ENCODE results near the gene SHKBP1. TPM values are rescaled to one million over a fixed set of nuclear protein-coding genes. Genes with fewer than 3 reads are reported as not detected.
A peak's percentile ranks its signal among the peaks of the same experiment; 100 is the strongest.

The SHKBP1 gene
- total and polyA plus RNA-seq, 2 of the 13 experiments (the other 11 are each of a cell fraction or from before 2014, with no cell fraction given), result 16.2 to 17.4 TPM

- TF ChIP-seq ZNF749 (CRISPR knock-in tag; IDR thresholded peaks at IDR 0.05; ENCODE audit: borderline replicate concordance), result 0 out of 2 replicates have a peak, but pooled peaks have one; percentile 19
- TF ChIP-seq, protein P1, sequence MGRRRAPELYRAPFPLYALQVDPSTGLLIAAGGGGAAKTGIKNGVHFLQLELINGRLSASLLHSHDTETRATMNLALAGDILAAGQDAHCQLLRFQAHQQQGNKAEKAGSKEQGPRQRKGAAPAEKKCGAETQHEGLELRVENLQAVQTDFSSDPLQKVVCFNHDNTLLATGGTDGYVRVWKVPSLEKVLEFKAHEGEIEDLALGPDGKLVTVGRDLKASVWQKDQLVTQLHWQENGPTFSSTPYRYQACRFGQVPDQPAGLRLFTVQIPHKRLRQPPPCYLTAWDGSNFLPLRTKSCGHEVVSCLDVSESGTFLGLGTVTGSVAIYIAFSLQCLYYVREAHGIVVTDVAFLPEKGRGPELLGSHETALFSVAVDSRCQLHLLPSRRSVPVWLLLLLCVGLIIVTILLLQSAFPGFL (CRISPR knock-in tag; IDR thresholded peaks at IDR 0.05), result no peak
- TF ChIP-seq ZNF335 (CRISPR knock-in tag; IDR thresholded peaks at IDR 0.05), result no peak
- no peak for TF ChIP-seq RFX5 (IDR thresholded peaks at IDR 0.05; ENCODE audit: low read depth, low read length)
- no peak for TF ChIP-seq FOXP4 (CRISPR knock-in tag; IDR thresholded peaks at IDR 0.05)
- no peak for TF ChIP-seq WIZ (CRISPR knock-in tag; IDR thresholded peaks at IDR 0.05)
- TF ChIP-seq, protein P2, sequence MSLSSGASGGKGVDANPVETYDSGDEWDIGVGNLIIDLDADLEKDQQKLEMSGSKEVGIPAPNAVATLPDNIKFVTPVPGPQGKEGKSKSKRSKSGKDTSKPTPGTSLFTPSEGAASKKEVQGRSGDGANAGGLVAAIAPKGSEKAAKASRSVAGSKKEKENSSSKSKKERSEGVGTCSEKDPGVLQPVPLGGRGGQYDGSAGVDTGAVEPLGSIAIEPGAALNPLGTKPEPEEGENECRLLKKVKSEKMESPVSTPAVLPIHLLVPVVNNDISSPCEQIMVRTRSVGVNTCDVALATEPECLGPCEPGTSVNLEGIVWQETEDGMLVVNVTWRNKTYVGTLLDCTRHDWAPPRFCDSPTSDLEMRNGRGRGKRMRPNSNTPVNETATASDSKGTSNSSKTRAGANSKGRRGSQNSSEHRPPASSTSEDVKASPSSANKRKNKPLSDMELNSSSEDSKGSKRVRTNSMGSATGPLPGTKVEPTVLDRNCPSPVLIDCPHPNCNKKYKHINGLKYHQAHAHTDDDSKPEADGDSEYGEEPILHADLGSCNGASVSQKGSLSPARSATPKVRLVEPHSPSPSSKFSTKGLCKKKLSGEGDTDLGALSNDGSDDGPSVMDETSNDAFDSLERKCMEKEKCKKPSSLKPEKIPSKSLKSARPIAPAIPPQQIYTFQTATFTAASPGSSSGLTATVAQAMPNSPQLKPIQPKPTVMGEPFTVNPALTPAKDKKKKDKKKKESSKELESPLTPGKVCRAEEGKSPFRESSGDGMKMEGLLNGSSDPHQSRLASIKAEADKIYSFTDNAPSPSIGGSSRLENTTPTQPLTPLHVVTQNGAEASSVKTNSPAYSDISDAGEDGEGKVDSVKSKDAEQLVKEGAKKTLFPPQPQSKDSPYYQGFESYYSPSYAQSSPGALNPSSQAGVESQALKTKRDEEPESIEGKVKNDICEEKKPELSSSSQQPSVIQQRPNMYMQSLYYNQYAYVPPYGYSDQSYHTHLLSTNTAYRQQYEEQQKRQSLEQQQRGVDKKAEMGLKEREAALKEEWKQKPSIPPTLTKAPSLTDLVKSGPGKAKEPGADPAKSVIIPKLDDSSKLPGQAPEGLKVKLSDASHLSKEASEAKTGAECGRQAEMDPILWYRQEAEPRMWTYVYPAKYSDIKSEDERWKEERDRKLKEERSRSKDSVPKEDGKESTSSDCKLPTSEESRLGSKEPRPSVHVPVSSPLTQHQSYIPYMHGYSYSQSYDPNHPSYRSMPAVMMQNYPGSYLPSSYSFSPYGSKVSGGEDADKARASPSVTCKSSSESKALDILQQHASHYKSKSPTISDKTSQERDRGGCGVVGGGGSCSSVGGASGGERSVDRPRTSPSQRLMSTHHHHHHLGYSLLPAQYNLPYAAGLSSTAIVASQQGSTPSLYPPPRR (CRISPR knock-in tag; IDR thresholded peaks at IDR 0.05; ENCODE audit: borderline replicate concordance), result no peak
- no peak for TF ChIP-seq ZBTB1 (CRISPR knock-in tag; IDR thresholded peaks at IDR 0.05; ENCODE audit: borderline replicate concordance)
- no peak for TF ChIP-seq ZNF7 (CRISPR knock-in tag; IDR thresholded peaks at IDR 0.05)
- TF ChIP-seq ZNF549 (CRISPR knock-in tag; IDR thresholded peaks at IDR 0.05), result no peak
- TF ChIP-seq NR2C2 (CRISPR knock-in tag; IDR thresholded peaks at IDR 0.05; ENCODE audit: borderline replicate concordance), result no peak; the same call in 1 of the 2 replicates
- TF ChIP-seq, protein P3, sequence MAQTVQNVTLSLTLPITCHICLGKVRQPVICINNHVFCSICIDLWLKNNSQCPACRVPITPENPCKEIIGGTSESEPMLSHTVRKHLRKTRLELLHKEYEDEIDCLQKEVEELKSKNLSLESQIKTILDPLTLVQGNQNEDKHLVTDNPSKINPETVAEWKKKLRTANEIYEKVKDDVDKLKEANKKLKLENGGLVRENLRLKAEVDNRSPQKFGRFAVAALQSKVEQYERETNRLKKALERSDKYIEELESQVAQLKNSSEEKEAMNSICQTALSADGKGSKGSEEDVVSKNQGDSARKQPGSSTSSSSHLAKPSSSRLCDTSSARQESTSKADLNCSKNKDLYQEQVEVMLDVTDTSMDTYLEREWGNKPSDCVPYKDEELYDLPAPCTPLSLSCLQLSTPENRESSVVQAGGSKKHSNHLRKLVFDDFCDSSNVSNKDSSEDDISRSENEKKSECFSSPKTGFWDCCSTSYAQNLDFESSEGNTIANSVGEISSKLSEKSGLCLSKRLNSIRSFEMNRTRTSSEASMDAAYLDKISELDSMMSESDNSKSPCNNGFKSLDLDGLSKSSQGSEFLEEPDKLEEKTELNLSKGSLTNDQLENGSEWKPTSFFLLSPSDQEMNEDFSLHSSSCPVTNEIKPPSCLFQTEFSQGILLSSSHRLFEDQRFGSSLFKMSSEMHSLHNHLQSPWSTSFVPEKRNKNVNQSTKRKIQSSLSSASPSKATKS (CRISPR knock-in tag; IDR thresholded peaks at IDR 0.05), result no peak
- no peak for TF ChIP-seq ELF4 (CRISPR knock-in tag; IDR thresholded peaks at IDR 0.05; ENCODE audit: borderline replicate concordance)
- TF ChIP-seq FOXO1 (CRISPR knock-in tag; IDR thresholded peaks at IDR 0.05), result no peak
- no peak for TF ChIP-seq ZNF138 (CRISPR knock-in tag; IDR thresholded peaks at IDR 0.05; ENCODE audit: low read depth)
- TF ChIP-seq SOX13 (IDR thresholded peaks at IDR 0.05), result no peak
- 0 out of 4 replicates have a peak, but pooled peaks of 1 of the 2 experiments have one; percentile 7 for TF ChIP-seq SOX13 (CRISPR knock-in tag; conservative IDR thresholded peaks at IDR 0.05 in 1 of 2, IDR thresholded peaks at IDR 0.05 in 1 of 2)
- TF ChIP-seq ZNF343 (CRISPR knock-in tag; IDR thresholded peaks at IDR 0.05), result no peak
Measured at GRCh38 chr19:40605216-40605971, 28.7 kb downstream of the SHKBP1 start (continued).
